WTC11 (cell line): ENCODE data around the gene CST9L. TPM values are rescaled to one million over a fixed set of nuclear protein-coding genes. Genes with fewer than 3 reads are reported as not detected.

ENCODE experiments used
- ATAC-seq: fragments of 200-7000 bp; cut with Tn5 transposase; 2 replicates; pipeline ENCODE4 v1.10.0; 2021; ENCODE audit warnings: mild to moderate bottlenecking, moderate library complexity
- CTCF ChIA-PET: fragments of 300-600 bp; sonication (Branson Sonifier 250); formaldehyde crosslinking; loops from one replicate; lab custom pipeline; 2021; ENCODE audit warnings: antibody characterized with exemption; lab: Charles Lee
- POLR2A ChIA-PET: fragments of 350-600 bp; sonication (Branson Sonifier 250); formaldehyde crosslinking; loops from one replicate; lab custom pipeline; 2021; ENCODE audit warnings: antibody characterized with exemption; lab: Charles Lee
- DNase-seq: peaks from one replicate; pipeline ENCODE4 v3.0.0; 2021; ENCODE audit warnings: low spot score
- H3K27ac Mint-ChIP-seq: 2 replicates; pipeline ENCODE4 v1.8.0; 2021; ENCODE audit warnings: mixed read lengths
- H3K27me3 Mint-ChIP-seq: 2 replicates; pipeline ENCODE4 v1.8.0; 2021; ENCODE audit warnings: low read depth, mild to moderate bottlenecking, moderate library complexity, mixed read lengths
- H3K36me3 Mint-ChIP-seq: 2 replicates; pipeline ENCODE4 v1.8.0; 2021; ENCODE audit warnings: mixed read lengths
- H3K4me1 Mint-ChIP-seq: 2 replicates; pipeline ENCODE4 v1.8.0; 2022; ENCODE audit warnings: mixed read lengths
- H3K4me3 Mint-ChIP-seq: 2 replicates; pipeline ENCODE4 v1.8.0; 2021; ENCODE audit warnings: mild to moderate bottlenecking, moderate library complexity, mixed read lengths
- H3K9me3 Mint-ChIP-seq: 2 replicates; pipeline ENCODE4 v1.8.0; 2021; ENCODE audit warnings: mixed read lengths
- ARID4B ChIP-seq: sonication (generic); formaldehyde crosslinking; IDR thresholded peaks from 2 replicates; pipeline ENCODE4 v1.8.0; 2023; ENCODE audit warnings: missing genetic modification reagents, mild to moderate bottlenecking, borderline replicate concordance
- ERG ChIP-seq: fragments of 250-450 bp; sonication (Bioruptor Pico); IDR thresholded peaks from 2 replicates; pipeline ENCODE4 v1.8.0; 2021; ENCODE audit warnings: mild to moderate bottlenecking
- ETV6 ChIP-seq: sonication (generic); formaldehyde crosslinking; IDR thresholded peaks from 2 replicates; pipeline ENCODE4 v1.8.1; 2022; ENCODE audit warnings: mild to moderate bottlenecking, missing genetic modification reagents
- FOXP4 ChIP-seq: sonication (generic); formaldehyde crosslinking; IDR thresholded peaks from 2 replicates; pipeline ENCODE4 v1.8.0; 2022; ENCODE audit warnings: mild to moderate bottlenecking, missing genetic modification reagents
- JUN ChIP-seq: sonication (generic); formaldehyde crosslinking; IDR thresholded peaks from 2 replicates; pipeline ENCODE4 v1.8.0; 2023; ENCODE audit warnings: mild to moderate bottlenecking, missing genetic modification reagents
- NR2C2 ChIP-seq: sonication (generic); formaldehyde crosslinking; IDR thresholded peaks from 2 replicates; pipeline ENCODE4 v1.8.0; 2022; ENCODE audit warnings: mild to moderate bottlenecking, missing genetic modification reagents
- PRDM15 ChIP-seq: sonication (generic); formaldehyde crosslinking; IDR thresholded peaks from 2 replicates; pipeline ENCODE4 v1.8.0; 2022; ENCODE audit warnings: missing genetic modification reagents
- RELA ChIP-seq: sonication (generic); formaldehyde crosslinking; IDR thresholded peaks from 2 replicates; pipeline ENCODE4 v1.8.1; 2022; ENCODE audit warnings: missing genetic modification reagents, mild to moderate bottlenecking, borderline replicate concordance
- SP1 ChIP-seq: sonication (generic); formaldehyde crosslinking; conservative IDR thresholded peaks from 2 replicates; pipeline ENCODE4 v1.8.1; 2022; ENCODE audit warnings: missing genetic modification reagents
- TP53 ChIP-seq: sonication (generic); formaldehyde crosslinking; IDR thresholded peaks from 2 replicates; pipeline ENCODE4 v1.8.1; 2023; ENCODE audit warnings: mild to moderate bottlenecking, missing genetic modification reagents
- ZNF281 ChIP-seq: sonication (generic); formaldehyde crosslinking; IDR thresholded peaks from 2 replicates; pipeline ENCODE4 v1.8.0; 2023; ENCODE audit warnings: mild to moderate bottlenecking, missing genetic modification reagents
- ZNF425 ChIP-seq: fragments of 250-450 bp; sonication (Bioruptor Pico); conservative IDR thresholded peaks from 2 replicates; pipeline ENCODE4 v1.9.0; 2021; ENCODE audit warnings: mild to moderate bottlenecking
- ZNF532 ChIP-seq: fragments of 250-450 bp; sonication (Bioruptor Pico); IDR thresholded peaks from 2 replicates; pipeline ENCODE4 v1.9.0; 2021; ENCODE audit warnings: mild to moderate bottlenecking, borderline replicate concordance
- ZNF671 ChIP-seq: fragments of 250-450 bp; sonication (Bioruptor Pico); IDR thresholded peaks from 2 replicates; pipeline ENCODE4 v1.8.0; 2021; ENCODE audit warnings: mild to moderate bottlenecking
- total RNA-seq: library from RNA; stranded (reverse); gene quantifications from 3 replicates; pipeline ENCODE4 v1.2.3, GENCODE V29; 2021

The CST9L gene
- total RNA-seq, 1 experiment from 2014 or later = not detected

GRCh38 chr20:23540624-23541023 lies 27.7 kb downstream of the CST9L start:
- H3K36me3 Mint-ChIP-seq = no peaks in the 10 kb centered on the region
- POLR2A ChIA-PET = no interaction called here
- no peak overlapping the region for H3K27ac Mint-ChIP-seq
- H3K4me3 Mint-ChIP-seq = no peak overlapping the region
- H3K9me3 Mint-ChIP-seq = peaks cover 26% of the 10 kb centered on the region
- H3K4me1 Mint-ChIP-seq = peaks cover 13% of the 10 kb centered on the region
- CTCF ChIA-PET = no interaction called here
- peaks cover 9% of the 10 kb centered on the region for H3K27me3 Mint-ChIP-seq
- ATAC-seq = no peak
- DNase-seq = no peak
- TF ChIP-seq ZNF425 (no peak), NR2C2 (no peak), SP1 (CRISPR knock-in tag) (no peak), PRDM15 (CRISPR knock-in tag) (no peak), ZNF281 (CRISPR knock-in tag) (no peak), RELA (CRISPR knock-in tag) (no peak), ETV6 (no peak), JUN (CRISPR knock-in tag) (no peak)

- ChIA-PET POLR2A (no interaction called here), CTCF (no interaction called here)
- DNase-seq = no peak
- H3K27me3 Mint-ChIP-seq = peaks cover 34% of the 10 kb centered on the region
- H3K4me3 Mint-ChIP-seq = no peak overlapping the region
- H3K36me3 Mint-ChIP-seq = no peaks in the 10 kb centered on the region
- H3K4me1 Mint-ChIP-seq = peaks cover 36% of the 10 kb centered on the region
- ATAC-seq = no peak
- no peak overlapping the region for H3K27ac Mint-ChIP-seq
- peaks cover 11% of the 10 kb centered on the region for H3K9me3 Mint-ChIP-seq
- TF ChIP-seq FOXP4 = no peak
- TF ChIP-seq ZNF532 (CRISPR knock-in tag) = no peak
- TF ChIP-seq ZNF671 (CRISPR knock-in tag) = no peak
- no peak for TF ChIP-seq ERG (CRISPR knock-in tag)
- TF ChIP-seq ARID4B (CRISPR knock-in tag) = no peak
- no peak for TF ChIP-seq TP53 (CRISPR knock-in tag)
Measured at GRCh38 chr20:23537030-23537429, 31.3 kb downstream of the CST9L start.
